ENCODE data around the gene RRP12.

- TF ChIP-seq, protein P1, sequence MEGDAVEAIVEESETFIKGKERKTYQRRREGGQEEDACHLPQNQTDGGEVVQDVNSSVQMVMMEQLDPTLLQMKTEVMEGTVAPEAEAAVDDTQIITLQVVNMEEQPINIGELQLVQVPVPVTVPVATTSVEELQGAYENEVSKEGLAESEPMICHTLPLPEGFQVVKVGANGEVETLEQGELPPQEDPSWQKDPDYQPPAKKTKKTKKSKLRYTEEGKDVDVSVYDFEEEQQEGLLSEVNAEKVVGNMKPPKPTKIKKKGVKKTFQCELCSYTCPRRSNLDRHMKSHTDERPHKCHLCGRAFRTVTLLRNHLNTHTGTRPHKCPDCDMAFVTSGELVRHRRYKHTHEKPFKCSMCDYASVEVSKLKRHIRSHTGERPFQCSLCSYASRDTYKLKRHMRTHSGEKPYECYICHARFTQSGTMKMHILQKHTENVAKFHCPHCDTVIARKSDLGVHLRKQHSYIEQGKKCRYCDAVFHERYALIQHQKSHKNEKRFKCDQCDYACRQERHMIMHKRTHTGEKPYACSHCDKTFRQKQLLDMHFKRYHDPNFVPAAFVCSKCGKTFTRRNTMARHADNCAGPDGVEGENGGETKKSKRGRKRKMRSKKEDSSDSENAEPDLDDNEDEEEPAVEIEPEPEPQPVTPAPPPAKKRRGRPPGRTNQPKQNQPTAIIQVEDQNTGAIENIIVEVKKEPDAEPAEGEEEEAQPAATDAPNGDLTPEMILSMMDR (conservative IDR thresholded peaks at IDR 0.05; ENCODE audit: low read depth, low read length) = no peak
- TF ChIP-seq EZH2 (IDR thresholded peaks at IDR 0.05; ENCODE audit: borderline replicate concordance, low read depth, low read length, poor library complexity, severe bottlenecking) = no peak
Measured at GRCh38 chr10:97321032-97321803, 79.9 kb downstream of the RRP12 start.
